Smooth muscle cell (in vitro differentiated cells): ENCODE data around the gene DLG4. TPM values are rescaled to one million over a fixed set of nuclear protein-coding genes. Genes with fewer than 3 reads are reported as not detected.

Experiments
- DNase-seq: peaks from one replicate; lab custom pipeline; 2025; ENCODE audit not compliant: unreplicated experiment; lab: John Stamatoyannopoulos, UW
- H2AFZ ChIP-seq: fragments of 200-600 bp; sonication (generic); 2 replicates; pipeline ENCODE4 v1.6.0; 2016; ENCODE audit warnings: antibody characterized with exemption, low read depth, mild to moderate bottlenecking
- H3F3A ChIP-seq: fragments of 200-600 bp; sonication (generic); 2 replicates; pipeline ENCODE4 v1.6.0; 2017; ENCODE audit warnings: antibody characterized with exemption, low read depth
- H3K27ac ChIP-seq: fragments of 200-600 bp; sonication (generic); 2 replicates; pipeline ENCODE4 v1.5.1; 2016; ENCODE audit warnings: low read depth, mild to moderate bottlenecking
- H3K27me3 ChIP-seq: fragments of 200-600 bp; sonication (generic); 2 replicates; pipeline ENCODE4 v1.6.1; 2016; ENCODE audit warnings: low read depth, mild to moderate bottlenecking
- H3K36me3 ChIP-seq: fragments of 200-600 bp; sonication (generic); 2 replicates; pipeline ENCODE4 v1.5.1; 2016; ENCODE audit warnings: low read depth
- H3K4me1 ChIP-seq: fragments of 200-600 bp; sonication (generic); 2 replicates; pipeline ENCODE4 v1.5.1; 2016; ENCODE audit warnings: low read depth
- H3K4me2 ChIP-seq: fragments of 200-600 bp; sonication (generic); 2 replicates; pipeline ENCODE4 v1.6.0; 2016; ENCODE audit warnings: mild to moderate bottlenecking
- H3K4me3 ChIP-seq: fragments of 200-600 bp; sonication (generic); 2 replicates; pipeline ENCODE4 v1.5.1; 2016; ENCODE audit warnings: mild to moderate bottlenecking
- H3K79me2 ChIP-seq: fragments of 200-600 bp; sonication (generic); 2 replicates; pipeline ENCODE4 v1.6.0; 2016; ENCODE audit warnings: low read depth, mild to moderate bottlenecking
- H3K9ac ChIP-seq: fragments of 200-600 bp; sonication (generic); 2 replicates; pipeline ENCODE4 v1.6.0; 2016; ENCODE audit warnings: low read depth
- H3K9me3 ChIP-seq: fragments of 200-600 bp; sonication (generic); replicated peaks from 2 replicates; pipeline ENCODE4 v1.5.1; 2016; ENCODE audit warnings: low read depth
- H4K20me1 ChIP-seq: fragments of 200-600 bp; sonication (generic); 2 replicates; pipeline ENCODE4 v1.6.0; 2016; ENCODE audit warnings: low read depth
- WGBS: methylation state at CpG from one replicate; pipeline ENCODE4 v1.1.7; 2016; ENCODE audit warnings: low lambda C conversion rate; 5-methylcytosine and 5-hydroxymethylcytosine counted together
- polyA plus RNA-seq: library from polyadenylated mRNA; unstranded; fragments of >200 nt; fragmentation: Nextera tagmentation; extraction: Ambion mirVana; gene quantifications from 2 replicates; pipeline ENCODE4 v1.2.1, GENCODE V29; 2016
- total RNA-seq: library from RNA; depleted of rRNA; stranded (reverse); fragments of >200 nt; gene quantifications from 2 replicates; pipeline ENCODE4 v1.2.3, GENCODE V29; 2014
- TF ChIP-seq, protein P1 (sequence below): fragments of 200-600 bp; sonication (generic); IDR thresholded peaks from 2 replicates; pipeline ENCODE4 v1.5.1; 2017; ENCODE audit warnings: borderline replicate concordance, mild to moderate bottlenecking, antibody characterized with exemption; ENCODE audit not compliant: insufficient read depth, poor library complexity, severe bottlenecking

Gene DLG4
- total and polyA plus RNA-seq, 2 experiments from 2014 or later = 2.3 to 9.4 TPM

DNA sequence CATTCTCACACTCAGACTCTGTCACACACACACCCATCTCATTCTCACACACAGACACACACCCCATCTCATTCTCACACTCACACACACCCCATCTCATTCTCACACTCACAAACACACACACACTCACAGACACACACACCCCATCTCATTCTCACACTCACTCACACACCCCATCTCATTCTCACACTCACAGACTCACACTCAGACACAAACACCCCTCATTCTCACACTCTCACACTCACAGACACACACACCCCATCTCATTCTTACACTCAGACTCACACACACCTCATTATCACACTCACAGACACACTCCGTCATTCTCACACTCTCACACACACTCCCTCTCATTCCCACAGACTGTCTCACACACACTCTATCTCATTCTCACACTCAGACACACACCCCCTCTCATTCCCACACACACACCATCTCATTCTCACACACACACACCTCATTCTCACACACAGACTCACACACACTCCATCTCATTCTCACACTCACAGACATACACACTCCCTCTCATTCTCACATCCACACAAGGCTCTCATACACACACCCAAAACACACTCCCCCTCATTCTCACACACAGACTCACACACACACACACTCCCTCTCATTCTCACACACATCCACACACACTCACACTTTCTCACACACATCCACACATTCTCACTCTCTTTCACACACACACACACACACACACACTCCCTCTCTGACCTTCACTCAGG is 43.4 kb downstream of the DLG4 start:
- Histone ChIP-seq H3K9me3 (no peaks in the 10 kb centered on the region), H3K9ac (no peak overlapping the region)

DNA sequence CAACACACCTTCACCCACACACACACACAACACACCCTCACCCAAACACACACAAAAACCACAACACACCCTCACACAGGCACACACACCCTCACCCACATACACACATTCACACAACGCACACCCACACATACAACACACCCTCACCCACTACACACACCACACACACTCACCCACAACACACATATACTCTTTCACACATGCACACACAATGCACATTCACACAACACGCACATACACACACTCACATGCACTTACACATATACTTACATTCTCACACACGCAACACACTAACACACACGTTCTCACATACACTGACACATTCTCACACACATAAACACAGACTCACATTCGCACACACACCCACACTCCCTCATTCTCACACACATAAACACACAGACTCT is 44.3 kb downstream of the DLG4 start:
- Histone ChIP-seq H3K9me3 (no peaks in the 10 kb centered on the region), H3K4me1 (no peaks in the 10 kb centered on the region), H3K9ac (no peak overlapping the region), H3K27ac (no peak overlapping the region), H4K20me1 (no peaks in the 10 kb centered on the region), H2AFZ (no peak overlapping the region), H3K79me2 (no peaks in the 10 kb centered on the region), H3K36me3 (no peaks in the 10 kb centered on the region), H3K27me3 (no peaks in the 10 kb centered on the region), H3F3A (no peaks in the 10 kb centered on the region), H3K4me2 (no peak overlapping the region), H3K4me3 (no peak overlapping the region)
- DNase-seq = no peak
- WGBS = 87% methylated on average over 5 of the region's 5 CpGs
- TF ChIP-seq, protein P1, sequence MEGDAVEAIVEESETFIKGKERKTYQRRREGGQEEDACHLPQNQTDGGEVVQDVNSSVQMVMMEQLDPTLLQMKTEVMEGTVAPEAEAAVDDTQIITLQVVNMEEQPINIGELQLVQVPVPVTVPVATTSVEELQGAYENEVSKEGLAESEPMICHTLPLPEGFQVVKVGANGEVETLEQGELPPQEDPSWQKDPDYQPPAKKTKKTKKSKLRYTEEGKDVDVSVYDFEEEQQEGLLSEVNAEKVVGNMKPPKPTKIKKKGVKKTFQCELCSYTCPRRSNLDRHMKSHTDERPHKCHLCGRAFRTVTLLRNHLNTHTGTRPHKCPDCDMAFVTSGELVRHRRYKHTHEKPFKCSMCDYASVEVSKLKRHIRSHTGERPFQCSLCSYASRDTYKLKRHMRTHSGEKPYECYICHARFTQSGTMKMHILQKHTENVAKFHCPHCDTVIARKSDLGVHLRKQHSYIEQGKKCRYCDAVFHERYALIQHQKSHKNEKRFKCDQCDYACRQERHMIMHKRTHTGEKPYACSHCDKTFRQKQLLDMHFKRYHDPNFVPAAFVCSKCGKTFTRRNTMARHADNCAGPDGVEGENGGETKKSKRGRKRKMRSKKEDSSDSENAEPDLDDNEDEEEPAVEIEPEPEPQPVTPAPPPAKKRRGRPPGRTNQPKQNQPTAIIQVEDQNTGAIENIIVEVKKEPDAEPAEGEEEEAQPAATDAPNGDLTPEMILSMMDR = no peak

More for the DNA sequence above, 43.4 kb downstream of the DLG4 start:
- Histone ChIP-seq H3K4me3 (peak overlapping the region; percentile 59), H4K20me1 (no peaks in the 10 kb centered on the region), H3K27ac (no peak overlapping the region), H3K79me2 (no peaks in the 10 kb centered on the region), H2AFZ (no peak overlapping the region), H3F3A (no peaks in the 10 kb centered on the region), H3K4me2 (peak overlapping the region; percentile 90), H3K36me3 (no peaks in the 10 kb centered on the region), H3K27me3 (no peaks in the 10 kb centered on the region), H3K4me1 (no peaks in the 10 kb centered on the region)
- DNase-seq = no peak
- 71% methylated on average over 1 of the region's 1 CpG for WGBS
- TF ChIP-seq, protein P1 = no peak

DNA sequence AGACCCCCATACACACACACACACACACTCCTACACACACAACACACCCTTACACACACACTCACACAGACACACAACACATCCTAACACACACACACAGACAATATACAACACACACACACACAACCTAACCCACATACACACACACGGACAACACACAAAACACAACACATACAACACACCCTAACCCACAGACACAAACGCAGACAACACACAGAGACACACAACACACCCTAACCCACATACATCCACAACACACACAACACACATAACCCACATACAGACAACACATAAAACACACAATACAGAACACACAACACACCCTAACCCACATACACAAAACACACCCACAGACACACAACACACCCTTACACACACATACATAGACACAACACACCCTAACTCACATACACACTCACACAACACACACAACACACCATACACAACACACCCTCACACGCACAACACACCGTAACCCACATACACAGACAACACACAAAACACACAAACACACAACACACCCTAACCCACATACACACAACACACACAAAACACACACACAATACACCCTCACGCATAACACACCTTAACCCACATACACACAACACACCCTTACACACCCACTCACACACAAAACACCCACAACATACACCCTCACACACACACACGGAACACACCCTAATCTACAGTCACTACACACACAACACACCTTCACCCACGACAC is 44.9 kb downstream of the DLG4 start:
- H3K27me3 ChIP-seq = no peaks in the 10 kb centered on the region
- no peak overlapping the region for H3K9ac ChIP-seq
- WGBS = 94% methylated on average over 7 of the region's 7 CpGs
- no peak overlapping the region for H3K4me2 ChIP-seq
- no peak overlapping the region for H3K4me3 ChIP-seq
- no peaks in the 10 kb centered on the region for H3F3A ChIP-seq
- H4K20me1 ChIP-seq = no peaks in the 10 kb centered on the region
- no peaks in the 10 kb centered on the region for H3K4me1 ChIP-seq
- H3K79me2 ChIP-seq = no peaks in the 10 kb centered on the region
- H2AFZ ChIP-seq = no peak overlapping the region
- no peaks in the 10 kb centered on the region for H3K36me3 ChIP-seq
- no peaks in the 10 kb centered on the region for H3K9me3 ChIP-seq
- TF ChIP-seq, protein P1 = no peak
- DNase-seq = no peak
- no peak overlapping the region for H3K27ac ChIP-seq
